ENCODE data around the gene CLCN3.

The CLCN3 gene

DNA sequence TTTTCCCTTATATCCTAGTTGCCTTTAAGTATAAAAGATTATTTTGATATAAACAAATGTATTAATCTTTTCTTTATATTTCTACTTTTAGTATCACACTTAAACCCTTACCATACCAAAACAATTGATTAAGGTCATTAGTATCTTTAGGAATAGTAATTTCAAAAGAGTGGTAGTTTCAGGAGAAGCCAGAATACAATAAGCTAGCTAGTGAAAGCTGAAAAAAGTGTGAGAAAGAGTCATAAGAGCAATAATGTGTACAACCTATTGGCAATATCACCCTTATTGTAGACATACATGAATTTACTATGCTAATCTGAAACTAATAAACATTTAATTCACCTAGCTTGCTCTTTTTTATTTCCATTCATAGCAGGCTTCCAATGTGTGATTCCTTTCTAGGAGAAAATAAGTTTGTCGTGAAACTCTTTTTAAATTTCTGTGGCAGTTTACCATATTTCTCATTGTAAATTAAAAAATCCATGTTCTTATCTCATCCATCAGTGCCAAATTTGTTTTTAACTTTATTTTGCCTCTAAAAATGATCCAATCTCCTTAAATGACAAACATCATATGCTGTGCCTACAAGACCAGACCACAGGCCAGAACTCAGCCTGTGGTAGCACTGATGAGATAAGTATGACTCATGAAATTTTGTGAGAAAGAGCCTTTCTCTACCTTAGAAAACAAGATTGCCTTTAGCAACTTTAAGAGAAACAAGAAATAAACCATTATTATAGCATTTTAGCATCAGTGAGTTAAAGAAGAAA, 16.1 kb upstream of the CLCN3 start:
- no peaks in the 10 kb centered on the region for H3K36me3 ChIP-seq (ENCODE audit: control insufficient read depth, insufficient read depth, low read length)
- no peaks in the 10 kb centered on the region for H3K27me3 ChIP-seq (replicated peaks; ENCODE audit: control insufficient read depth, insufficient read depth, low read length)
- TF ChIP-seq, protein P1, sequence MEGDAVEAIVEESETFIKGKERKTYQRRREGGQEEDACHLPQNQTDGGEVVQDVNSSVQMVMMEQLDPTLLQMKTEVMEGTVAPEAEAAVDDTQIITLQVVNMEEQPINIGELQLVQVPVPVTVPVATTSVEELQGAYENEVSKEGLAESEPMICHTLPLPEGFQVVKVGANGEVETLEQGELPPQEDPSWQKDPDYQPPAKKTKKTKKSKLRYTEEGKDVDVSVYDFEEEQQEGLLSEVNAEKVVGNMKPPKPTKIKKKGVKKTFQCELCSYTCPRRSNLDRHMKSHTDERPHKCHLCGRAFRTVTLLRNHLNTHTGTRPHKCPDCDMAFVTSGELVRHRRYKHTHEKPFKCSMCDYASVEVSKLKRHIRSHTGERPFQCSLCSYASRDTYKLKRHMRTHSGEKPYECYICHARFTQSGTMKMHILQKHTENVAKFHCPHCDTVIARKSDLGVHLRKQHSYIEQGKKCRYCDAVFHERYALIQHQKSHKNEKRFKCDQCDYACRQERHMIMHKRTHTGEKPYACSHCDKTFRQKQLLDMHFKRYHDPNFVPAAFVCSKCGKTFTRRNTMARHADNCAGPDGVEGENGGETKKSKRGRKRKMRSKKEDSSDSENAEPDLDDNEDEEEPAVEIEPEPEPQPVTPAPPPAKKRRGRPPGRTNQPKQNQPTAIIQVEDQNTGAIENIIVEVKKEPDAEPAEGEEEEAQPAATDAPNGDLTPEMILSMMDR (IDR thresholded peaks at IDR 0.05; ENCODE audit: insufficient read depth, low read length, poor library complexity, severe bottlenecking), result no peak
- DNase-seq (ENCODE audit: extremely low read depth, insufficient read length), result no peak
- H3K4me3 ChIP-seq (replicated peaks; ENCODE audit: low read depth, low read length), result no peak overlapping the region

DNA sequence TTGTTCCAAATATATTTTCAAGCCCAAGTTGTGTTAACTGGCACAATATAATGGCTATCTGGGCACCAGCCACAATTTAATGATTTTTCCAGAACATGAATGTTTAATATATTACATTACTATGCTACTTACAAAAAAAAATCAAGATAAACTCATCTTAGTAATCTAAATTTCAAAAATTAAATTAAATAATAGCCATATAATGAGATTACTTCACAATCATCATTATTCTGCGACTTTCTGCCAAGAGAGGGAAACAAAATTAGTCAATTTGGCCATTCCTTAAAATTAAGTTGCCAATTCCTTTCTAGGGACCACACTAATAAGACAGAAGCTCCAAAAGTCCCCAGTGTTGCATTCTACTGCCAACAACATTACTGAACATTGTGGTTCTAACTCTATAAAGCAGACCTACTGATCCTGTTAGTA, 15.5 kb upstream of the CLCN3 start:
- Histone ChIP-seq H3K4me3 (replicated peaks; ENCODE audit: low read depth, low read length) (no peak overlapping the region), H3K27me3 (replicated peaks; ENCODE audit: control insufficient read depth, insufficient read depth, low read length) (no peaks in the 10 kb centered on the region), H3K36me3 (ENCODE audit: control insufficient read depth, insufficient read depth, low read length) (no peaks in the 10 kb centered on the region)
- TF ChIP-seq, protein P1 (IDR thresholded peaks at IDR 0.05; ENCODE audit: insufficient read depth, low read length, poor library complexity, severe bottlenecking), result no peak
- no peak for DNase-seq (ENCODE audit: extremely low read depth, insufficient read length)

DNA sequence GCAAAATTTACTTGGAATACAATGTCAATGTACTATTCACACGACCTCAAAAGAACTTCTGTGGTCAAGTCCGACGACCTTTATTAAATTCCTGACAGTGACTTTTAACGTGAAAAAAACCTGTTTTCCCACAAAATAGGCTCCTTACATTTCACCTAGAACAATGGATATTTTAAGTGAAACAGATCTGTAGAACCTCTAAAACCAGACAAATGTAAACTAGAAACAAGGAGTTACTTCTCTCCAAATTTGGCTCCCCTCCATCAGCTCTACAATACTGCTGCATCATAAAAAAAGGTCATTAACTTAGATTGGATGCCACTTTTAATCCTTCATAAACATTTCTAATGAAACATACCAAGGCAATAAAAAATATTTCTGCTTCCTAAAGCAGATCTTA, 9.2 kb upstream of the CLCN3 start:
- Histone ChIP-seq H3K27me3 (replicated peaks; ENCODE audit: control insufficient read depth, insufficient read depth, low read length) (no peaks in the 10 kb centered on the region), H3K36me3 (ENCODE audit: control insufficient read depth, insufficient read depth, low read length) (no peaks in the 10 kb centered on the region), H3K4me3 (replicated peaks; ENCODE audit: low read depth, low read length) (peak overlapping the region; percentile 100)
- TF ChIP-seq, protein P1 (IDR thresholded peaks at IDR 0.05; ENCODE audit: insufficient read depth, low read length, poor library complexity, severe bottlenecking), result no peak
- DNase-seq (ENCODE audit: extremely low read depth, insufficient read length), result no peak

DNA sequence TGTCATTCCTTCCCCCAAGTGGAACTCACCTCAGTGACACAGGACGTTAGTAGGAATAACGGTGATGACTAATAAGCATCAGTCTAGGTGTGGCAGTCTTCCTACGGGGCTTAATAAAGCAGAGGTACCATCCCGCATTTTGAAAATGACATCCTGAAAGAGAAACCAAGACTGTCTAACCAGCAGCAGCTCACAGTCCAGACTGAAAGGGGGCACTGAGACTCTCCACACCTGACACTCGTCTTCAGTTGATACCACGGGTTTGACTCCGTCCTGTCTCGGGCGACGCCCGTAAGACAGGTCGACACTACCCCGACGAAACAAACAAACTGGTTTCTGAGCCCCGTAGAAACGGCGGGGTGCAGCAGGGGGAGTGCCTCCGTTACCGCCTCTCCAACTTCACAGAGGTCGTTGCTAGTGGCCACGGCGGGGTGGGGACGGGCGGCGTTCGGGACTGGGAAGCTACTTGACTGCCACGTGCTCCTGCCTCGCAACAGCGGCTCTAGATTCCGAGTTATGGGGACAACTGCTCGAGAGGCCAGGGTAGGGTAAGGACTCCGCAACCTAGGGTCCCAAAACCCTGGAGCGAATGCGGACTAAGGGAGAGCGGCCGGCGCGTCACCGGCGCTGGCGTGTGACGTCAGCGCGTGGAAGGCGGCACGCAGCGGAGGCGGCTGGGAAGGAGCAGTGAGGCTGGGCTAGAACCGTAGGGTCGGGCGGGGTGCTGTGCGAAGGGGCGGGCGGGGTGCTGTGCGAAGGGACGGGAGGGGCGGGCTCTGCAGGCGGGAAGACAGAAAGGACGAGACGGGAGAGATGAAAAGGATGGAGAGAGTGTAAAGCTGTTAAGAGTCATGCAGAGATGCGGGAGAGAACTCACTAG, 8.1 kb upstream of the CLCN3 start, which contains the start of gene NEK1:
Gene NEK1 (minus strand): TSS at position 593 of the 880 bp plus-strand sequence. CDS start 9,953 bp downstream, outside the sequence.
- H3K27me3 ChIP-seq (replicated peaks; ENCODE audit: control insufficient read depth, insufficient read depth, low read length), result no peaks in the 10 kb centered on the region
- TF ChIP-seq, protein P1 (IDR thresholded peaks at IDR 0.05; ENCODE audit: insufficient read depth, low read length, poor library complexity, severe bottlenecking), result peak; percentile 5
- H3K36me3 ChIP-seq (ENCODE audit: control insufficient read depth, insufficient read depth, low read length), result no peaks in the 10 kb centered on the region
- peak; percentile 93 for DNase-seq (ENCODE audit: extremely low read depth, insufficient read length)
- H3K4me3 ChIP-seq (replicated peaks; ENCODE audit: low read depth, low read length), result peak within 1 kb of the TSS; percentile 100

DNA sequence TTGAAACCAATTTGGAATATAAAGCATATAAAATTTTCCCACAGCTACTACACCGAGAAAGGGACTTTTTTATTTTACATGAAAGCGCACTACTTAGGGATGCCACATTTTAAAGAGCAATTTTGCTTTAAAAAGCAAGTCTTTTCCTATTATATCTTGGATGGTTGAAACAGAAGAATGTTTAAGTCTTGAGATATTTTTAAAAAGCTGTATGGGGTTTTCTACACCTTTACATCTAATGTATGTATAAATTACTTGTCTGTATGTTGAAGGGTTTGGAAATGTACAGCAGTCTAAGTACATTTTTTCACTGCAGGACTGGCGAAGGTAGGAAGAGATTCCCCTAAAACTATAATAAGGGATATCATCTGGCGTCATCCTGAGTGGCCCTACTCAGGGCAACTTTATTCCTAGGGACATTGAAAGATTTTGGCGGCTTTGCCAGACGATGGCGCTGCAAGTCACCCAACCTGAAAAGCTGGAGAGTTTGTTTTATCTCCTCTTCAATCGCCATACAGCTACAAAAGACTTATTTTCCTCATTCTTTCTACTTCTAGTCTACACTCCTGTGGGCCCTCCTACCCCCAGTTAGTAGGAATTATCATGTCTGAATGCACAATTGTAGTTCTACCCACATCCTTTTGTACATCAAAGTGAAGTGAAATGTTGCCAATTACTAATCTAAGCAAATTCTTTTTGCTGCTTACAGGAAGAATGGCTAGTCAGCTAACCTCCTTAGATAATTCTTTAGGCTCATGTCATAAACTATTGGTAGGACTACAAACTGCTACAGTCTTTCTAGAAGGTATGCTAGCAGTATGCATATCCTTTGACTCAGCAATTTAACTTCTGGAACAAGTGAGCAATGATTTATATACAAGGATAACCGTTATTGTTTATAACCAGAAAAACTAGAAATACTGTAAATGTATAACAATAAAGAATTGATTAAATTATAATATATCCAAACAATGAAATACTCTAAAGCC, 7.2 kb upstream of the CLCN3 start:
- H3K4me3 ChIP-seq (replicated peaks; ENCODE audit: low read depth, low read length), result peak overlapping the region; percentile 100
- TF ChIP-seq, protein P1 (IDR thresholded peaks at IDR 0.05; ENCODE audit: insufficient read depth, low read length, poor library complexity, severe bottlenecking), result peak; percentile 75
- peak; percentile 22 for DNase-seq (ENCODE audit: extremely low read depth, insufficient read length)

More for the DNA sequence above, 7.2 kb upstream of the CLCN3 start:
- H3K27me3 ChIP-seq (replicated peaks; ENCODE audit: control insufficient read depth, insufficient read depth, low read length), result no peaks in the 10 kb centered on the region
- no peaks in the 10 kb centered on the region for H3K36me3 ChIP-seq (ENCODE audit: control insufficient read depth, insufficient read depth, low read length)
